Tibial nerve (tissue), 3 donors: ENCODE results near the gene CCDC63.

Experiments used
- POLR2A ChIP-seq, 2 donors: fragments of 450-650 bp; IDR thresholded peaks; one replicate each; pipeline ENCODE4 v1.6.1; 2017; ENCODE audit warnings: antibody characterized with exemption in 2 of 2, mild to moderate bottlenecking in 2 of 2, moderate library complexity in 2 of 2
- TF ChIP-seq, protein P1 (sequence below), 5 experiments: fragments of 200-600 bp in 3 of 5; fragments of 450-650 bp in 2 of 5; sonication (generic) in 3 of 5; IDR thresholded peaks; one replicate each; pipeline ENCODE4 v1.5.1; 2016 to 2019; ENCODE audit warnings: antibody characterized with exemption in 5 of 5, mild to moderate bottlenecking in 3 of 5, moderate library complexity in 2 of 5

- TF ChIP-seq, protein P1, sequence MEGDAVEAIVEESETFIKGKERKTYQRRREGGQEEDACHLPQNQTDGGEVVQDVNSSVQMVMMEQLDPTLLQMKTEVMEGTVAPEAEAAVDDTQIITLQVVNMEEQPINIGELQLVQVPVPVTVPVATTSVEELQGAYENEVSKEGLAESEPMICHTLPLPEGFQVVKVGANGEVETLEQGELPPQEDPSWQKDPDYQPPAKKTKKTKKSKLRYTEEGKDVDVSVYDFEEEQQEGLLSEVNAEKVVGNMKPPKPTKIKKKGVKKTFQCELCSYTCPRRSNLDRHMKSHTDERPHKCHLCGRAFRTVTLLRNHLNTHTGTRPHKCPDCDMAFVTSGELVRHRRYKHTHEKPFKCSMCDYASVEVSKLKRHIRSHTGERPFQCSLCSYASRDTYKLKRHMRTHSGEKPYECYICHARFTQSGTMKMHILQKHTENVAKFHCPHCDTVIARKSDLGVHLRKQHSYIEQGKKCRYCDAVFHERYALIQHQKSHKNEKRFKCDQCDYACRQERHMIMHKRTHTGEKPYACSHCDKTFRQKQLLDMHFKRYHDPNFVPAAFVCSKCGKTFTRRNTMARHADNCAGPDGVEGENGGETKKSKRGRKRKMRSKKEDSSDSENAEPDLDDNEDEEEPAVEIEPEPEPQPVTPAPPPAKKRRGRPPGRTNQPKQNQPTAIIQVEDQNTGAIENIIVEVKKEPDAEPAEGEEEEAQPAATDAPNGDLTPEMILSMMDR (IDR thresholded peaks at IDR 0.05) = no peak
- TF ChIP-seq POLR2A (IDR thresholded peaks at IDR 0.05) = no peak
Measured at GRCh38 chr12:110893956-110894355, 47.2 kb downstream of the CCDC63 start.
